K562 (cell line): ENCODE measurements around the gene RAB31. TPM values are rescaled to one million over a fixed set of nuclear protein-coding genes. Genes with fewer than 3 reads are reported as not detected.

Source experiments
- BCL6 ChIP-seq: fragments of 250-450 bp; sonication (Bioruptor Pico); IDR thresholded peaks from 2 replicates; pipeline ENCODE4 v1.4.0; 2020
- DPF2 ChIP-seq: fragments of 450-650 bp; IDR thresholded peaks from 2 replicates; pipeline ENCODE4 v1.6.1; 2016
- FOXP1 ChIP-seq: sonication (generic); formaldehyde crosslinking; IDR thresholded peaks from 2 replicates; pipeline ENCODE4 v1.8.0; 2022; ENCODE audit warnings: mild to moderate bottlenecking, missing genetic modification reagents
- HCFC1 ChIP-seq: IDR thresholded peaks from 2 replicates; pipeline ENCODE4 v1.6.1; 2012; ENCODE audit warnings: low read depth, low read length, improper control_type of control experiment
- IRF2 ChIP-seq: sonication (generic); formaldehyde crosslinking; IDR thresholded peaks from 2 replicates; pipeline ENCODE4 v1.8.1; 2022; ENCODE audit warnings: mild to moderate bottlenecking, missing genetic modification reagents
- NFE2 ChIP-seq: IDR thresholded peaks from 2 replicates; pipeline ENCODE4 v1.6.1; 2014; ENCODE audit warnings: antibody characterized with exemption, low read depth
- NFIC ChIP-seq: fragments of 450-650 bp; IDR thresholded peaks from 2 replicates; pipeline ENCODE4 v1.6.1; 2017; ENCODE audit warnings: mild to moderate bottlenecking, inconsistent platforms
- TGIF2 ChIP-seq: sonication (generic); formaldehyde crosslinking; IDR thresholded peaks from 2 replicates; pipeline ENCODE4 v1.8.1; 2022; ENCODE audit warnings: mild to moderate bottlenecking, missing genetic modification reagents, moderate library complexity
- YBX1 ChIP-seq: fragments of 450-650 bp; IDR thresholded peaks from 2 replicates; pipeline ENCODE4 v1.7.1; 2016; ENCODE audit warnings: mild to moderate bottlenecking
- ZNF699 ChIP-seq: fragments of 250-450 bp; sonication (Bioruptor Pico); IDR thresholded peaks from 2 replicates; pipeline ENCODE4 v1.8.0; 2021; ENCODE audit warnings: mild to moderate bottlenecking, moderate library complexity; ENCODE audit not compliant: insufficient replicate concordance
- polyA plus RNA-seq, 8 experiments: library from polyadenylated mRNA; depleted of rRNA in 4 of 8; stranded (reverse) in 5 of 8; unstranded in 3 of 8; fragments of >200 nt; fragmentation: Nextera tagmentation in 2 of 8; fragmentation: Illumina TruSeq in 1 of 8; extraction: Ambion mirVana in 2 of 8; extraction: Trizol in 1 of 8; gene quantifications; 2 replicates each; pipeline versions ENCODE4 v1.2.1 to v1.2.3, GENCODE V29; 2011 to 2014; ENCODE audit warnings: inconsistent platforms in 1 of 8, missing spikeins in 1 of 8
- total RNA-seq, 7 experiments: library from RNA; depleted of rRNA in 6 of 7; stranded (reverse); fragments of >200 nt in 6 of 7; fragmentation: Illumina TruSeq in 2 of 7; extraction: Trizol in 2 of 7; gene quantifications; 2 replicates each; pipeline versions ENCODE4 v1.2.1 to v1.2.3, GENCODE V29; 2011 to 2021; ENCODE audit warnings: low replicate concordance in 1 of 7
- TF ChIP-seq, protein P1 (sequence below), 2 experiments: fragments of 150-350 bp in 1 of 2; IDR thresholded peaks; 2 replicates each; pipeline ENCODE4 v1.6.1; 2012 to 2016; ENCODE audit warnings: low read depth in 2 of 2, low read length in 2 of 2, mild to moderate bottlenecking in 1 of 2, moderate library complexity in 1 of 2
- TF ChIP-seq, protein P2 (sequence below): fragments of 250-450 bp; sonication (Bioruptor Pico); IDR thresholded peaks from 2 replicates; pipeline ENCODE4 v1.5.0; 2020; ENCODE audit warnings: mild to moderate bottlenecking
- TF ChIP-seq, protein P3 (sequence below): fragments of 250-450 bp; sonication (Bioruptor Pico); IDR thresholded peaks from 2 replicates; pipeline ENCODE4 v1.9.0; 2021; ENCODE audit warnings: mild to moderate bottlenecking
- TF ChIP-seq, protein P4 (sequence below): fragments of 200-800 bp; sonication (Bioruptor generic); IDR thresholded peaks from 2 replicates; pipeline ENCODE4 v1.6.1; 2016; ENCODE audit warnings: missing genetic modification characterization, missing compliant biosample characterization
- TF ChIP-seq, protein P5 (sequence below), 2 experiments: IDR thresholded peaks; 2 replicates each; pipeline ENCODE4 v1.6.1; 2011; ENCODE audit warnings: borderline replicate concordance in 1 of 2, control low read depth in 1 of 2, low read depth in 1 of 2, low read length in 1 of 2, mild to moderate bottlenecking in 1 of 2, mixed read lengths in 1 of 2, moderate library complexity in 1 of 2; ENCODE audit not compliant: insufficient read depth in 1 of 2, insufficient read length in 1 of 2, poor library complexity in 1 of 2, severe bottlenecking in 1 of 2; ENCODE audit errors: extremely low read depth in 1 of 2

The RAB31 gene
- total and polyA plus RNA-seq, 9 of the 15 experiments (the other 6 are each of a cell fraction or from before 2014, with no cell fraction given) = 20.7 to 70.4 (median 41.3) TPM

DNA sequence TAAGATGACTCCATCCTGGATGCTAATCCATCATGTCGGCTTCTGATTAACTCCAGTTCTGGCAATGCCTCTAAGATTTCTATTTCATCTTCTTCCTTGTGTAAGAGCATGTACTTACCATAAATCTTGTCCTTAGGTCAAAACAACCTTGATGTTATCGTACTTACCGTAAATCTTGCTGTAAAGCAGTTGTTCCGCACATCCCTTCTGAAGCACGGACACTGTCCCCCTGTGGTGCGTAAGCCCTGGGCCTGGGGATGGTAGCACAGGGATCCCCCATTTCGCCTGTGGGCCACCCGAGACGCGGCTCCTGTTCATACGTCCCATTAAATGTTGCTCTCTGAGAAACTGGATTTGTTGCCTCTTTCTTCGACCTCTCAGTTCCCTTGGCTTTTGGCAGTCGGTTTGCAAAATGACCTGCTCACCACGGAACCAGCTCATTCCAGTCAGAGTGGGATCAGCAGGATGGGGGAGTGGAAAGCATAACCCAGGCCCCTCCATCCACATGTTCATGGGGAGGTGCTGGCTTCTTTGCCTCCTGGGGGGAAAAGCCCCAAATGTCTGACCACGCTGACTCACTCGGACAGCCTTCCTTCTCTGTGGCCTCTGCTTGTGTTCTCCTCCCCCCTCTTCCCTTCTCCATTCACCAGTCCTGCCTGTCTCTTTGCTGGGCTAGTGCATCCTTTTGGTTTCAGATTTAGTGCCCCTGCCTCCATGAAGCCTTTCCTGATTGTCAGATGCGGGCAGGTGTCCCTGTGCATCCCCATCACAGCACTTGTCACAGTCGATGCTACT lies 49.9 kb downstream of the RAB31 start (continued):
- TF ChIP-seq, protein P1, sequence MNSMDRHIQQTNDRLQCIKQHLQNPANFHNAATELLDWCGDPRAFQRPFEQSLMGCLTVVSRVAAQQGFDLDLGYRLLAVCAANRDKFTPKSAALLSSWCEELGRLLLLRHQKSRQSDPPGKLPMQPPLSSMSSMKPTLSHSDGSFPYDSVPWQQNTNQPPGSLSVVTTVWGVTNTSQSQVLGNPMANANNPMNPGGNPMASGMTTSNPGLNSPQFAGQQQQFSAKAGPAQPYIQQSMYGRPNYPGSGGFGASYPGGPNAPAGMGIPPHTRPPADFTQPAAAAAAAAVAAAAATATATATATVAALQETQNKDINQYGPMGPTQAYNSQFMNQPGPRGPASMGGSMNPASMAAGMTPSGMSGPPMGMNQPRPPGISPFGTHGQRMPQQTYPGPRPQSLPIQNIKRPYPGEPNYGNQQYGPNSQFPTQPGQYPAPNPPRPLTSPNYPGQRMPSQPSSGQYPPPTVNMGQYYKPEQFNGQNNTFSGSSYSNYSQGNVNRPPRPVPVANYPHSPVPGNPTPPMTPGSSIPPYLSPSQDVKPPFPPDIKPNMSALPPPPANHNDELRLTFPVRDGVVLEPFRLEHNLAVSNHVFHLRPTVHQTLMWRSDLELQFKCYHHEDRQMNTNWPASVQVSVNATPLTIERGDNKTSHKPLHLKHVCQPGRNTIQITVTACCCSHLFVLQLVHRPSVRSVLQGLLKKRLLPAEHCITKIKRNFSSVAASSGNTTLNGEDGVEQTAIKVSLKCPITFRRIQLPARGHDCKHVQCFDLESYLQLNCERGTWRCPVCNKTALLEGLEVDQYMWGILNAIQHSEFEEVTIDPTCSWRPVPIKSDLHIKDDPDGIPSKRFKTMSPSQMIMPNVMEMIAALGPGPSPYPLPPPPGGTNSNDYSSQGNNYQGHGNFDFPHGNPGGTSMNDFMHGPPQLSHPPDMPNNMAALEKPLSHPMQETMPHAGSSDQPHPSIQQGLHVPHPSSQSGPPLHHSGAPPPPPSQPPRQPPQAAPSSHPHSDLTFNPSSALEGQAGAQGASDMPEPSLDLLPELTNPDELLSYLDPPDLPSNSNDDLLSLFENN (IDR thresholded peaks at IDR 0.05; ENCODE audit: low read depth in 2 of 2, low read length in 2 of 2) = no peak
- TF ChIP-seq, protein P2, sequence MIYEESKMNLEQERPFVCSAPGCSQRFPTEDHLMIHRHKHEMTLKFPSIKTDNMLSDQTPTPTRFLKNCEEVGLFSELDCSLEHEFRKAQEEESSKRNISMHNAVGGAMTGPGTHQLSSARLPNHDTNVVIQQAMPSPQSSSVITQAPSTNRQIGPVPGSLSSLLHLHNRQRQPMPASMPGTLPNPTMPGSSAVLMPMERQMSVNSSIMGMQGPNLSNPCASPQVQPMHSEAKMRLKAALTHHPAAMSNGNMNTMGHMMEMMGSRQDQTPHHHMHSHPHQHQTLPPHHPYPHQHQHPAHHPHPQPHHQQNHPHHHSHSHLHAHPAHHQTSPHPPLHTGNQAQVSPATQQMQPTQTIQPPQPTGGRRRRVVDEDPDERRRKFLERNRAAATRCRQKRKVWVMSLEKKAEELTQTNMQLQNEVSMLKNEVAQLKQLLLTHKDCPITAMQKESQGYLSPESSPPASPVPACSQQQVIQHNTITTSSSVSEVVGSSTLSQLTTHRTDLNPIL (CRISPR knock-in tag) = no peak
- TF ChIP-seq BCL6 (CRISPR knock-in tag) (no peak), NFE2 (peak; percentile 30; the same call in 1 of the 2 replicates), ZNF699 (CRISPR knock-in tag) (no peak), HCFC1 (no peak), TGIF2 (no peak), NFIC (no peak), YBX1 (no peak), IRF2 (CRISPR knock-in tag) (no peak), DPF2 (no peak), FOXP1 (no peak)
- TF ChIP-seq, protein P3, sequence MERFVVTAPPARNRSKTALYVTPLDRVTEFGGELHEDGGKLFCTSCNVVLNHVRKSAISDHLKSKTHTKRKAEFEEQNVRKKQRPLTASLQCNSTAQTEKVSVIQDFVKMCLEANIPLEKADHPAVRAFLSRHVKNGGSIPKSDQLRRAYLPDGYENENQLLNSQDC = no peak
- TF ChIP-seq, protein P4, sequence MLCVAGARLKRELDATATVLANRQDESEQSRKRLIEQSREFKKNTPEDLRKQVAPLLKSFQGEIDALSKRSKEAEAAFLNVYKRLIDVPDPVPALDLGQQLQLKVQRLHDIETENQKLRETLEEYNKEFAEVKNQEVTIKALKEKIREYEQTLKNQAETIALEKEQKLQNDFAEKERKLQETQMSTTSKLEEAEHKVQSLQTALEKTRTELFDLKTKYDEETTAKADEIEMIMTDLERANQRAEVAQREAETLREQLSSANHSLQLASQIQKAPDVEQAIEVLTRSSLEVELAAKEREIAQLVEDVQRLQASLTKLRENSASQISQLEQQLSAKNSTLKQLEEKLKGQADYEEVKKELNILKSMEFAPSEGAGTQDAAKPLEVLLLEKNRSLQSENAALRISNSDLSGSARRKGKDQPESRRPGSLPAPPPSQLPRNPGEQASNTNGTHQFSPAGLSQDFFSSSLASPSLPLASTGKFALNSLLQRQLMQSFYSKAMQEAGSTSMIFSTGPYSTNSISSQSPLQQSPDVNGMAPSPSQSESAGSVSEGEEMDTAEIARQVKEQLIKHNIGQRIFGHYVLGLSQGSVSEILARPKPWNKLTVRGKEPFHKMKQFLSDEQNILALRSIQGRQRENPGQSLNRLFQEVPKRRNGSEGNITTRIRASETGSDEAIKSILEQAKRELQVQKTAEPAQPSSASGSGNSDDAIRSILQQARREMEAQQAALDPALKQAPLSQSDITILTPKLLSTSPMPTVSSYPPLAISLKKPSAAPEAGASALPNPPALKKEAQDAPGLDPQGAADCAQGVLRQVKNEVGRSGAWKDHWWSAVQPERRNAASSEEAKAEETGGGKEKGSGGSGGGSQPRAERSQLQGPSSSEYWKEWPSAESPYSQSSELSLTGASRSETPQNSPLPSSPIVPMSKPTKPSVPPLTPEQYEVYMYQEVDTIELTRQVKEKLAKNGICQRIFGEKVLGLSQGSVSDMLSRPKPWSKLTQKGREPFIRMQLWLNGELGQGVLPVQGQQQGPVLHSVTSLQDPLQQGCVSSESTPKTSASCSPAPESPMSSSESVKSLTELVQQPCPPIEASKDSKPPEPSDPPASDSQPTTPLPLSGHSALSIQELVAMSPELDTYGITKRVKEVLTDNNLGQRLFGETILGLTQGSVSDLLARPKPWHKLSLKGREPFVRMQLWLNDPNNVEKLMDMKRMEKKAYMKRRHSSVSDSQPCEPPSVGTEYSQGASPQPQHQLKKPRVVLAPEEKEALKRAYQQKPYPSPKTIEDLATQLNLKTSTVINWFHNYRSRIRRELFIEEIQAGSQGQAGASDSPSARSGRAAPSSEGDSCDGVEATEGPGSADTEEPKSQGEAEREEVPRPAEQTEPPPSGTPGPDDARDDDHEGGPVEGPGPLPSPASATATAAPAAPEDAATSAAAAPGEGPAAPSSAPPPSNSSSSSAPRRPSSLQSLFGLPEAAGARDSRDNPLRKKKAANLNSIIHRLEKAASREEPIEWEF (CRISPR knock-in tag) = no peak
- TF ChIP-seq, protein P5, sequence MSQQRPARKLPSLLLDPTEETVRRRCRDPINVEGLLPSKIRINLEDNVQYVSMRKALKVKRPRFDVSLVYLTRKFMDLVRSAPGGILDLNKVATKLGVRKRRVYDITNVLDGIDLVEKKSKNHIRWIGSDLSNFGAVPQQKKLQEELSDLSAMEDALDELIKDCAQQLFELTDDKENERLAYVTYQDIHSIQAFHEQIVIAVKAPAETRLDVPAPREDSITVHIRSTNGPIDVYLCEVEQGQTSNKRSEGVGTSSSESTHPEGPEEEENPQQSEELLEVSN (IDR thresholded peaks at IDR 0.05; ENCODE audit: borderline replicate concordance in 1 of 2, extremely low read depth in 1 of 2, insufficient read depth in 1 of 2, insufficient read length in 1 of 2, low read depth in 1 of 2, low read length in 1 of 2, poor library complexity in 1 of 2, severe bottlenecking in 1 of 2) = peak in 1 of 2 experiments; percentile 41
